DND-41 (cell line): ENCODE results near the gene PLG.

ENCODE experiments used
- ATAC-seq: fragments of 200-7000 bp; cut with Tn5 transposase; 3 replicates; pipeline ENCODE4 v1.9.1; 2021; ENCODE audit warnings: low read depth; ENCODE audit not compliant: insufficient read depth
- DNase-seq: peaks from one replicate; pipeline ENCODE4 v3.0.0-alpha.2; 2020
- H2AFZ ChIP-seq: 2 replicates; pipeline ENCODE4 v1.6.0; 2012; ENCODE audit warnings: low read depth, low read length
- H3K27ac ChIP-seq: 2 replicates; pipeline ENCODE4 v1.5.1; 2012; ENCODE audit warnings: low read length, inconsistent platforms
- H3K27me3 ChIP-seq: fragments of 200-600 bp; sonication (generic); 2 replicates; pipeline ENCODE4 v1.6.0; 2012; ENCODE audit warnings: low read length, mild to moderate bottlenecking, inconsistent platforms; ENCODE audit not compliant: insufficient read depth, poor library complexity
- H3K36me3 ChIP-seq: 2 replicates; pipeline ENCODE4 v1.5.1; 2012; ENCODE audit warnings: low read length, inconsistent platforms; ENCODE audit not compliant: insufficient read depth
- H3K4me1 ChIP-seq: 2 replicates; pipeline ENCODE4 v1.5.1; 2012; ENCODE audit warnings: mild to moderate bottlenecking, low read length; ENCODE audit not compliant: insufficient read depth
- H3K4me2 ChIP-seq: 2 replicates; pipeline ENCODE4 v1.6.0; 2012; ENCODE audit warnings: mild to moderate bottlenecking, moderate library complexity, low read length, inconsistent platforms; ENCODE audit not compliant: insufficient read depth
- H3K4me3 ChIP-seq, 2 experiments: fragments of 200-600 bp in 1 of 2; shearing (Covaris generic) in 1 of 2; 2 replicates each; pipeline ENCODE4 v1.5.1; 2012 to 2016; ENCODE audit warnings: inconsistent platforms in 2 of 2, low read length in 2 of 2, mild to moderate bottlenecking in 2 of 2, low read depth in 1 of 2, moderate library complexity in 1 of 2
- H3K79me2 ChIP-seq: 2 replicates; pipeline ENCODE4 v1.6.0; 2012; ENCODE audit warnings: low read length, inconsistent platforms; ENCODE audit not compliant: insufficient read depth
- H3K9ac ChIP-seq: 2 replicates; pipeline ENCODE4 v1.6.0; 2012; ENCODE audit warnings: low read depth, mild to moderate bottlenecking, inconsistent platforms, low read length, moderate library complexity
- H3K9me3 ChIP-seq: 2 replicates; pipeline ENCODE4 v1.5.1; 2012; ENCODE audit warnings: low read length, moderate library complexity, mild to moderate bottlenecking, inconsistent platforms; ENCODE audit not compliant: insufficient read depth, severe bottlenecking
- H4K20me1 ChIP-seq: 2 replicates; pipeline ENCODE4 v1.6.0; 2012; ENCODE audit warnings: low read length; ENCODE audit not compliant: insufficient read depth
- CTCF ChIP-seq: IDR thresholded peaks from 2 replicates; pipeline ENCODE4 v1.5.1; 2012; ENCODE audit warnings: borderline replicate concordance, low read length, moderate library complexity, mild to moderate bottlenecking; ENCODE audit not compliant: poor library complexity, severe bottlenecking; ENCODE audit errors: extremely low read depth
- EZH2 ChIP-seq: IDR thresholded peaks from 3 replicates; pipeline ENCODE4 v1.6.1; 2012; ENCODE audit warnings: borderline replicate concordance, low read depth, mild to moderate bottlenecking, moderate library complexity, low read length, inconsistent platforms; ENCODE audit not compliant: severe bottlenecking

The PLG gene

GRCh38 chr6:160714731-160715316, 12.8 kb downstream of the PLG start:
- Histone ChIP-seq H3K27me3 (no peaks in the 10 kb centered on the region), H3K27ac (no peak overlapping the region), H3K36me3 (no peaks in the 10 kb centered on the region), H2AFZ (no peak overlapping the region), H3K9me3 (no peaks in the 10 kb centered on the region), H3K9ac (no peak overlapping the region), H3K79me2 (no peaks in the 10 kb centered on the region), H3K4me2 (no peak overlapping the region), H4K20me1 (no peaks in the 10 kb centered on the region), H3K4me3 (no peak overlapping the region), H3K4me1 (no peaks in the 10 kb centered on the region)
- no peak for DNase-seq
- TF ChIP-seq CTCF (no peak), EZH2 (no peak)
- ATAC-seq: no peak

GRCh38 chr6:160730911-160731310, 28.9 kb downstream of the PLG start:
- Histone ChIP-seq H2AFZ (no peak overlapping the region), H4K20me1 (no peaks in the 10 kb centered on the region), H3K27me3 (no peaks in the 10 kb centered on the region), H3K27ac (no peak overlapping the region), H3K79me2 (no peaks in the 10 kb centered on the region), H3K4me1 (no peaks in the 10 kb centered on the region), H3K9me3 (no peaks in the 10 kb centered on the region), H3K36me3 (no peaks in the 10 kb centered on the region), H3K4me3 (no peak overlapping the region), H3K9ac (no peak overlapping the region), H3K4me2 (no peak overlapping the region)
- DNase-seq (no peak), ATAC-seq (no peak)
- TF ChIP-seq CTCF (no peak), EZH2 (no peak)

GRCh38 chr6:160733050-160733646, 31.1 kb downstream of the PLG start:
- peak; percentile 90 for ATAC-seq
- Histone ChIP-seq H3K9me3 (no peaks in the 10 kb centered on the region), H3K36me3 (no peaks in the 10 kb centered on the region), H3K79me2 (no peaks in the 10 kb centered on the region), H3K4me2 (no peak overlapping the region), H3K4me3 (no peak overlapping the region), H3K27me3 (no peaks in the 10 kb centered on the region), H3K4me1 (no peaks in the 10 kb centered on the region), H4K20me1 (no peaks in the 10 kb centered on the region), H3K9ac (no peak overlapping the region), H3K27ac (no peak overlapping the region), H2AFZ (no peak overlapping the region)
- TF ChIP-seq EZH2: no peak
- peak; percentile 93 for TF ChIP-seq CTCF
- DNase-seq: peak; percentile 45

- Histone ChIP-seq H3K36me3 (no peaks in the 10 kb centered on the region), H3K27ac (no peak overlapping the region), H3K4me3 (no peak overlapping the region), H3K4me2 (no peak overlapping the region), H4K20me1 (no peaks in the 10 kb centered on the region), H3K4me1 (no peaks in the 10 kb centered on the region), H3K9me3 (no peaks in the 10 kb centered on the region), H3K79me2 (no peaks in the 10 kb centered on the region), H2AFZ (no peak overlapping the region), H3K27me3 (no peaks in the 10 kb centered on the region), H3K9ac (no peak overlapping the region)
- ATAC-seq (no peak), DNase-seq (no peak)
- no peak for TF ChIP-seq CTCF
Observed at GRCh38 chr6:160734627-160735026, 32.6 kb downstream of the PLG start.
